Astrocyte of the spinal cord (primary cell): ENCODE data around the gene NUP85.

Experiments used
- DNase-seq: peaks from one replicate; pipeline ENCODE4 v3.0.0; 2011; ENCODE audit warnings: low read depth, low spot score
- H3K4me3 ChIP-seq: 2 replicates; pipeline ENCODE4 v1.5.1; 2011; ENCODE audit warnings: low read depth, mild to moderate bottlenecking, low read length, moderate library complexity
- CTCF ChIP-seq: IDR thresholded peaks from 2 replicates; pipeline ENCODE4 v1.5.1; 2012; ENCODE audit warnings: low read depth, mild to moderate bottlenecking, low read length, inconsistent platforms
- in situ Hi-C: cut with HindIII; loops from 2 replicates; pipeline ENCODE4 v1.10.0; 2017; ENCODE audit warnings: low sequenced_read_pairs

Gene NUP85

GRCh38 chr17:75225016-75225415, 19.5 kb downstream of the NUP85 start:
- TF ChIP-seq CTCF, result no peak
- H3K4me3 ChIP-seq, result no peak overlapping the region
- no peak for DNase-seq
- in situ Hi-C loops, result no loop called here

- H3K4me3 ChIP-seq, result no peak overlapping the region
- no peak for DNase-seq
- TF ChIP-seq CTCF, result no peak
- in situ Hi-C loops, result no loop called here
These were observed 22.2 kb downstream of the NUP85 start for GRCh38 chr17:75227729-75228128.

GRCh38 chr17:75228305-75228704, 22.8 kb downstream of the NUP85 start:
- in situ Hi-C loops, result no loop called here

GRCh38 chr17:75228847-75229246, 23.4 kb downstream of the NUP85 start:
- DNase-seq, result no peak
- H3K4me3 ChIP-seq, result no peak overlapping the region
- in situ Hi-C loops, result no loop called here
- TF ChIP-seq CTCF, result no peak

More at GRCh38 chr17:75228305-75228704, 22.8 kb downstream of the NUP85 start:
- no peak for DNase-seq
- no peak for TF ChIP-seq CTCF
- no peak overlapping the region for H3K4me3 ChIP-seq

GRCh38 chr17:75231071-75231470, 25.6 kb downstream of the NUP85 start:
- no peak for TF ChIP-seq CTCF
- in situ Hi-C loops, result no loop called here
- no peak overlapping the region for H3K4me3 ChIP-seq
- no peak for DNase-seq

- no peak overlapping the region for H3K4me3 ChIP-seq
- in situ Hi-C loops, result no loop called here
- no peak for DNase-seq
- no peak for TF ChIP-seq CTCF
These were observed 26.4 kb downstream of the NUP85 start for GRCh38 chr17:75231741-75232464.
